ENCODE data around the gene KIAA0319L.

DNA sequence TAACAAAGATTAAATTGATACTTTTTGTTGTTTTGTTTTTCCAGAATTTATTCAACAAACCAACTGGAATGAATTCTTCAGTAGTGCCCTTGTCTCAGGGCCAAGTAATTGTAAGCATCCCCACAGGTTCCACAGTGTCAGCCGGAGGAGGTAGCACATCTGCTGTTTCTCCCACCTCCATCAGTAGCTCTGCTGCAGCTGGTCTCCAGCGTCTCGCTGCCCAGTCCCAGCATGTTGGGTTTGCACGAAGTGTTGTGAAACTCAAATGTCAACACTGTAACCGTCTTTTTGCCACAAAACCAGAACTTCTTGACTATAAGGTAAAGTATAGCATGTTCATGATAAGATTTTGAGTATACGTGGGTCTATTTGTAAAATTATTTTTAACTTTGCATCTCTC is 170.2 kb downstream of the KIAA0319L start:
- TF ChIP-seq EZH2phosphoT487 (IDR thresholded peaks at IDR 0.05; ENCODE audit: insufficient read depth, low read depth) = no peak
- TF ChIP-seq EZH2 (IDR thresholded peaks at IDR 0.05; ENCODE audit: insufficient read depth, poor library complexity, severe bottlenecking) = no peak
